ENCODE results near the gene RUNX1. TPM values are rescaled to one million over a fixed set of nuclear protein-coding genes. Genes with fewer than 3 reads are reported as not detected.

Gene RUNX1
- total and polyA plus RNA-seq, 2 of the 13 experiments (the other 11 are each of a cell fraction or from before 2014, with no cell fraction given): 5.4 to 6.4 TPM

DNA sequence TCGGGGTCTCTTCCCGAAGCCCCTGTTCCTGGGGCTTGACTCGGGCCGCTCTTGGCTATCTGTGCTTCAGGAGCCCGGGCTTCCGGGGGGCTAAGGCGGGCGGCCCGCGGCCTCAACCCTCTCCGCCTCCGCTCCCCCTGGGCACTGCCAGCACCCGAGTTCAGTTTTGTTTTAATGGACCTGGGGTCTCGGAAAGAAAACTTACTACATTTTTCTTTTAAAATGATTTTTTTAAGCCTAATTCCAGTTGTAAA, 158.7 kb downstream of the RUNX1 start:
- H3K9ac ChIP-seq (ENCODE audit: insufficient read depth, low read depth, low read length): no peak overlapping the region
- intact Hi-C loops (cut with micrococcal nuclease; ENCODE audit: unreplicated experiment) (loop anchor here (1.0 to 10.0 kb wide), 4 partner anchors 137 to 614 kb away; no protein-coding TSS in a partner anchor), in situ Hi-C loops (cut with HindIII; ENCODE audit: extremely low pct_ligation_motif_present, low pct_unique_long_range_greater_than_20kb) (loop anchor here (10.0 to 25.0 kb wide), 3 partner anchors 94 to 1047 kb away; no protein-coding TSS in a partner anchor)
- H2AFZ ChIP-seq (ENCODE audit: low read length): no peak overlapping the region
- H3K4me1 ChIP-seq (ENCODE audit: insufficient read depth, low read length): 0 out of 2 replicates have a peak, but pooled peaks cover 5% of the 10 kb centered on the region
- WGBS (ENCODE audit: low lambda C conversion rate): 67% methylated on average over 9 of the region's 14 CpGs
- CTCF ChIA-PET (ENCODE audit: low intra/inter-chr PET ratio, low total read pairs): interaction anchor here (0.6 to 0.9 kb wide), 2 partner anchors 161 to 510 kb away, joined by 3 to 5 read pairs; no protein-coding TSS in a partner anchor
- H3K27me3 ChIP-seq (ENCODE audit: control insufficient read depth in 1 of 2, insufficient read depth in 2 of 2, low read length in 2 of 2): no peaks in the 10 kb centered on the region; a peak in 1 of 5 replicates
- peaks cover 29% of the 10 kb centered on the region for H3K79me2 ChIP-seq (ENCODE audit: insufficient read depth, low read length)
- no peak for FAIRE-seq
- H3K4me2 ChIP-seq (ENCODE audit: low read depth, low read length): peak overlapping the region; percentile 84; the same call in 1 of the 2 replicates
- POLR2A ChIA-PET: interaction anchor here (1.1 to 7.4 kb wide), 13 partner anchors 18 to 1170 kb away, joined by 3 to 92 read pairs (median 8); partner anchors contain the start of gene SETD4
- no TSS peak for BruUV-seq (replicated peaks)
- ATAC-seq: no peak
- no peaks in the 10 kb centered on the region for H4K20me1 ChIP-seq (ENCODE audit: insufficient read depth, low read length)
- H3K9me3 ChIP-seq (ENCODE audit: low read length): no peaks in the 10 kb centered on the region
- no peaks in the 10 kb centered on the region for H3K36me3 ChIP-seq (replicated peaks in 1 of 2; ENCODE audit: control insufficient read depth in 1 of 2, insufficient read depth in 2 of 2, low read length in 2 of 2)
- DNase-seq (ENCODE audit: low spot score): no peak
- peak overlapping the region in 1 of 3 experiments; percentile 94; a peak in 1 of 6 replicates for H3K4me3 ChIP-seq (replicated peaks in 1 of 3; ENCODE audit: insufficient read depth in 1 of 3, low read depth in 2 of 3, low read length in 3 of 3)
- no peak overlapping the region for H3K27ac ChIP-seq (ENCODE audit: extremely low read length, insufficient read depth, low read length)
- TF ChIP-seq ZBTB7B (CRISPR knock-in tag; IDR thresholded peaks at IDR 0.05): 0 out of 2 replicates have a peak, but pooled peaks have one; percentile 3
- TF ChIP-seq, protein P1, sequence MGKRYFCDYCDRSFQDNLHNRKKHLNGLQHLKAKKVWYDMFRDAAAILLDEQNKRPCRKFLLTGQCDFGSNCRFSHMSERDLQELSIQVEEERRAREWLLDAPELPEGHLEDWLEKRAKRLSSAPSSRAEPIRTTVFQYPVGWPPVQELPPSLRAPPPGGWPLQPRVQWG (CRISPR knock-in tag; IDR thresholded peaks at IDR 0.05; ENCODE audit: borderline replicate concordance, low read depth): no peak
- TF ChIP-seq, protein P2, sequence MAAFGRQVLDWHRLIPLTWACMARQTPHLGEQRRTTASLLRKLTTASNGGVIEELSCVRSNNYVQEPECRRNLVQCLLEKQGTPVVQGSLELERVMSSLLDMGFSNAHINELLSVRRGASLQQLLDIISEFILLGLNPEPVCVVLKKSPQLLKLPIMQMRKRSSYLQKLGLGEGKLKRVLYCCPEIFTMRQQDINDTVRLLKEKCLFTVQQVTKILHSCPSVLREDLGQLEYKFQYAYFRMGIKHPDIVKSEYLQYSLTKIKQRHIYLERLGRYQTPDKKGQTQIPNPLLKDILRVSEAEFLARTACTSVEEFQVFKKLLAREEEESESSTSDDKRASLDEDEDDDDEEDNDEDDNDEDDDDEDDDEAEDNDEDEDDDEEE (CRISPR knock-in tag; IDR thresholded peaks at IDR 0.05): no peak
- no peak for TF ChIP-seq RXRB (CRISPR knock-in tag; IDR thresholded peaks at IDR 0.05; ENCODE audit: borderline replicate concordance)
- no peak for TF ChIP-seq HDAC6 (IDR thresholded peaks at IDR 0.05; ENCODE audit: low read depth, low read length)
- no peak for TF ChIP-seq CREM (IDR thresholded peaks at IDR 0.05)
- TF ChIP-seq CREM (CRISPR knock-in tag; IDR thresholded peaks at IDR 0.05): no peak
- 0 out of 2 replicates have a peak, but pooled peaks have one; percentile 9 for TF ChIP-seq HNRNPL (IDR thresholded peaks at IDR 0.05; ENCODE audit: low read depth, low read length)
- TF ChIP-seq, protein P3, sequence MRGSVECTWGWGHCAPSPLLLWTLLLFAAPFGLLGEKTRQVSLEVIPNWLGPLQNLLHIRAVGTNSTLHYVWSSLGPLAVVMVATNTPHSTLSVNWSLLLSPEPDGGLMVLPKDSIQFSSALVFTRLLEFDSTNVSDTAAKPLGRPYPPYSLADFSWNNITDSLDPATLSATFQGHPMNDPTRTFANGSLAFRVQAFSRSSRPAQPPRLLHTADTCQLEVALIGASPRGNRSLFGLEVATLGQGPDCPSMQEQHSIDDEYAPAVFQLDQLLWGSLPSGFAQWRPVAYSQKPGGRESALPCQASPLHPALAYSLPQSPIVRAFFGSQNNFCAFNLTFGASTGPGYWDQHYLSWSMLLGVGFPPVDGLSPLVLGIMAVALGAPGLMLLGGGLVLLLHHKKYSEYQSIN (CRISPR knock-in tag; IDR thresholded peaks at IDR 0.05; ENCODE audit: borderline replicate concordance): no peak
- TF ChIP-seq, protein P4, sequence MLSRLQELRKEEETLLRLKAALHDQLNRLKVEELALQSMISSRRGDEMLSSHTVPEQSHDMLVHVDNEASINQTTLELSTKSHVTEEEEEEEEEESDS (CRISPR knock-in tag; IDR thresholded peaks at IDR 0.05; ENCODE audit: borderline replicate concordance): no peak
- no peak for TF ChIP-seq GABPB1 (CRISPR knock-in tag; IDR thresholded peaks at IDR 0.05)
- no peak for TF ChIP-seq ZNF558 (CRISPR knock-in tag; IDR thresholded peaks at IDR 0.05; ENCODE audit: borderline replicate concordance)
- TF ChIP-seq, protein P5, sequence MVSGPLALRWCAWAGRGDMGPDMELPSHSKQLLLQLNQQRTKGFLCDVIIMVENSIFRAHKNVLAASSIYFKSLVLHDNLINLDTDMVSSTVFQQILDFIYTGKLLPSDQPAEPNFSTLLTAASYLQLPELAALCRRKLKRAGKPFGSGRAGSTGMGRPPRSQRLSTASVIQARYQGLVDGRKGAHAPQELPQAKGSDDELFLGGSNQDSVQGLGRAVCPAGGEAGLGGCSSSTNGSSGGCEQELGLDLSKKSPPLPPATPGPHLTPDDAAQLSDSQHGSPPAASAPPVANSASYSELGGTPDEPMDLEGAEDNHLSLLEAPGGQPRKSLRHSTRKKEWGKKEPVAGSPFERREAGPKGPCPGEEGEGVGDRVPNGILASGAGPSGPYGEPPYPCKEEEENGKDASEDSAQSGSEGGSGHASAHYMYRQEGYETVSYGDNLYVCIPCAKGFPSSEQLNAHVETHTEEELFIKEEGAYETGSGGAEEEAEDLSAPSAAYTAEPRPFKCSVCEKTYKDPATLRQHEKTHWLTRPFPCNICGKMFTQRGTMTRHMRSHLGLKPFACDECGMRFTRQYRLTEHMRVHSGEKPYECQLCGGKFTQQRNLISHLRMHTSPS (CRISPR knock-in tag; IDR thresholded peaks at IDR 0.05; ENCODE audit: low read depth): no peak
- TF ChIP-seq FOXM1 (CRISPR knock-in tag; IDR thresholded peaks at IDR 0.05): no peak
- TF ChIP-seq HOXA7 (CRISPR knock-in tag; IDR thresholded peaks at IDR 0.05): no peak
- TF ChIP-seq SIX4 (CRISPR knock-in tag; IDR thresholded peaks at IDR 0.05): no peak
- no peak for TF ChIP-seq MEIS1 (CRISPR knock-in tag; IDR thresholded peaks at IDR 0.05; ENCODE audit: borderline replicate concordance)

Measured in HepG2 (cell line).